Measurements from ENCODE around the gene IL17RD. TPM values are rescaled to one million over a fixed set of nuclear protein-coding genes. Genes with fewer than 3 reads are reported as not detected.
"Not testable (repeated sequence)": the region's sequence is repeated elsewhere in the genome, so short reads cannot be mapped to it uniquely, and the experiment has no call there.

The IL17RD gene
- polyA plus RNA-seq, 1 experiment: 0.60 TPM

DNA sequence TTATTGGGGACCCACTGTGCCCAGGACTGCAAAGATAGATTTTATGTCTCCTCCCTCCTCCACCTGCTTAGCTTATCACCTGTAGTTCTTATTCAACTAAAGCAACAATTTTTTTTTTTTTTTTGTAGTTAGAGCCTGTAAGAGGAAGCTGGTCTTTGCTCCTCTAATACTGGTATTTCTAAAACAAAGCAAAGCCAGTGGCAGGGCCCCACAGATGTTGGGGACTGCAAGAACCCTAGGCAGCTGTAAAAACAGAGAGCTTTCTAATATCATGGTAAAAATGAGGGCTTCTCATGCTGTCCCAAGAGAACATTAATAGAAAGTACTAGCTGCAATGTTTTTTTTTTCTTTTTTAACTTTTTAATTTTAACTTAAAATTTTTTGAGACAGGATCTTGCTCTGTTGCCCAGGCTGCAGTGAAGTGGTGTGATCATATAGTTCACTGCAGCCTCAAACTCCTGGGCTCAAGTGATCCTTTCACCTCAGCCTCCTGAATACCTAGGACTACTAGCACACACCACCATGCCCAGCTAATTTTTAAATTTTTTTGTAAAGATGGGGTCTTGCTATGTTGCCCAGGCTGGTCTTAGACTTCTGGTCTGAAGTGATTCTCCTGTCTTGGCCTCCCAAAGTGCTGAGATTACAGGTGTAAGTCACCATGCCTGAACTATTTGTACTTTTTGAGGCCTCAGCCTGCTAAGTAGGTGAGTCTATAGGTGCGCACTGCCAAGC, 77.6 kb downstream of the IL17RD start:
- TF ChIP-seq, protein P1, sequence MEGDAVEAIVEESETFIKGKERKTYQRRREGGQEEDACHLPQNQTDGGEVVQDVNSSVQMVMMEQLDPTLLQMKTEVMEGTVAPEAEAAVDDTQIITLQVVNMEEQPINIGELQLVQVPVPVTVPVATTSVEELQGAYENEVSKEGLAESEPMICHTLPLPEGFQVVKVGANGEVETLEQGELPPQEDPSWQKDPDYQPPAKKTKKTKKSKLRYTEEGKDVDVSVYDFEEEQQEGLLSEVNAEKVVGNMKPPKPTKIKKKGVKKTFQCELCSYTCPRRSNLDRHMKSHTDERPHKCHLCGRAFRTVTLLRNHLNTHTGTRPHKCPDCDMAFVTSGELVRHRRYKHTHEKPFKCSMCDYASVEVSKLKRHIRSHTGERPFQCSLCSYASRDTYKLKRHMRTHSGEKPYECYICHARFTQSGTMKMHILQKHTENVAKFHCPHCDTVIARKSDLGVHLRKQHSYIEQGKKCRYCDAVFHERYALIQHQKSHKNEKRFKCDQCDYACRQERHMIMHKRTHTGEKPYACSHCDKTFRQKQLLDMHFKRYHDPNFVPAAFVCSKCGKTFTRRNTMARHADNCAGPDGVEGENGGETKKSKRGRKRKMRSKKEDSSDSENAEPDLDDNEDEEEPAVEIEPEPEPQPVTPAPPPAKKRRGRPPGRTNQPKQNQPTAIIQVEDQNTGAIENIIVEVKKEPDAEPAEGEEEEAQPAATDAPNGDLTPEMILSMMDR (IDR thresholded peaks at IDR 0.05; ENCODE audit: insufficient read depth, low read depth, low read length): no peak
- peaks cover 8% of the 10 kb centered on the region for H3K27me3 ChIP-seq (ENCODE audit: control insufficient read depth, insufficient read depth, low read length)
- ChIA-PET CTCF (interaction anchor here (0.8 to 1.1 kb wide), 3 partner anchors 8 to 14 kb away, joined by 3 read pairs; no protein-coding TSS in a partner anchor), POLR2A (no interaction called here)
- H3K4me3 ChIP-seq (ENCODE audit: low read depth, low read length): no peak overlapping the region
- H3K36me3 ChIP-seq (ENCODE audit: control insufficient read depth, insufficient read depth, low read length): no peaks in the 10 kb centered on the region
- no peak for DNase-seq (ENCODE audit: low read depth)

DNA sequence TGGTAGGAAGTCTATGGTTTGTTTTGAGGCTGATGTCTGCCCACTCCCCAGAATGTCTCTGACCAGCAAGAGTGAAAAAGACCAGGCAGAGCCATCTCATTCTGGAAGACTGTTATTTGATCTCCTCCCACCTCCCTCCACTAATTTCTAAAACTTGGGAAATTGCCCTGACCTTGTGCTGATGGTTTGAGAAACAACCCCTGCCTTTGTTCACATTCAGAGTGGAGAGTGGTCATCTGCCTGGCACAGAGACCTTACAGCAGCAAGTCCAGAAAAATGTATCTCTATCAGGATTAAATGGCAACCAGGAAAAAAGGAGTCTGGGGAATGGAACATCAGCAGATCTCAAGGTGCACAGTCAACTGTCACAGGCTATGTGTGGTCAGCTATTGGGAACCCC, 79.0 kb downstream of the IL17RD start:
- Histone ChIP-seq H3K27me3 (ENCODE audit: control insufficient read depth, insufficient read depth, low read length) (peaks cover 8% of the 10 kb centered on the region), H3K4me3 (ENCODE audit: low read depth, low read length) (no peak overlapping the region), H3K36me3 (ENCODE audit: control insufficient read depth, insufficient read depth, low read length) (no peaks in the 10 kb centered on the region)
- CTCF ChIA-PET: interaction anchor here (0.6 kb wide), 1 partner anchor 27 kb away, joined by 3 read pairs; no protein-coding TSS in a partner anchor
- no peak for DNase-seq (ENCODE audit: low read depth)
- POLR2A ChIA-PET: no interaction called here
- TF ChIP-seq, protein P1 (IDR thresholded peaks at IDR 0.05; ENCODE audit: insufficient read depth, low read depth, low read length): no peak

GRCh38 chr3:57085211-57085610, 79.9 kb downstream of the IL17RD start:
- POLR2A ChIA-PET: no interaction called here

GRCh38 chr3:57083266-57083995, 81.7 kb downstream of the IL17RD start:
- H3K36me3 ChIP-seq (ENCODE audit: control insufficient read depth, insufficient read depth, low read length); POLR2A ChIA-PET; H3K27me3 ChIP-seq (ENCODE audit: control insufficient read depth, insufficient read depth, low read length); H3K4me3 ChIP-seq (ENCODE audit: low read depth, low read length); DNase-seq (ENCODE audit: low read depth): not testable (repeated sequence)
- CTCF ChIA-PET: interaction anchor here (0.7 to 1.8 kb wide), 3 partner anchors 16 to 88 kb away, joined by 3 to 6 read pairs (median 4); no protein-coding TSS in a partner anchor

More at GRCh38 chr3:57085211-57085610, 79.9 kb downstream of the IL17RD start:
- DNase-seq (ENCODE audit: low read depth): no peak
- Histone ChIP-seq H3K36me3 (ENCODE audit: control insufficient read depth, insufficient read depth, low read length) (no peaks in the 10 kb centered on the region), H3K4me3 (ENCODE audit: low read depth, low read length) (no peak overlapping the region), H3K27me3 (ENCODE audit: control insufficient read depth, insufficient read depth, low read length) (peaks cover 7% of the 10 kb centered on the region)
- CTCF ChIA-PET: interaction anchor here (1.8 kb wide), 1 partner anchor 14 kb away, joined by 6 read pairs; no protein-coding TSS in a partner anchor
- TF ChIP-seq, protein P1 (IDR thresholded peaks at IDR 0.05; ENCODE audit: insufficient read depth, low read depth, low read length): no peak

DNA sequence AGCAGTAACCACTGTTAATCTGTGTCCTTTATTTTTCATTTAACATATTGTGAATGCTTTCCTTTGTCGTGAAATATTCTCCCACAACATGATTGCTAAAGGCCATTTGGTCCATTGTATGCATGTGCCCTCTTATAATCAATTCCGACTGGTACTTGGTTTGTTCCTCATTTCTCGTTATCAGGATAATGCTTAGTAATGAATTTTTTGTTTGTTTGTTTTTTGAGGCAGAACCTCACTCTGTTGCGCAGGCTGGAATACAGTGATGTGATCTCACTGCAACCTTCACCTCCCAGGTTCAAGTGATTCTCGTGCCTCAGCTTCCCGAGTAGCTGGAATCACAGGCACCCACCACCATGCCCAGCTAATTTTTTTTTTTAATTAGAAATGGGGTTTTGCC, 82.7 kb downstream of the IL17RD start:
- TF ChIP-seq, protein P1 (IDR thresholded peaks at IDR 0.05; ENCODE audit: insufficient read depth, low read depth, low read length): no peak
- DNase-seq (ENCODE audit: low read depth): no peak
- POLR2A ChIA-PET: no interaction called here
- peaks cover 8% of the 10 kb centered on the region for H3K27me3 ChIP-seq (ENCODE audit: control insufficient read depth, insufficient read depth, low read length)
- no peak overlapping the region for H3K4me3 ChIP-seq (ENCODE audit: low read depth, low read length)
- CTCF ChIA-PET: interaction anchor here (0.7 kb wide), 1 partner anchor 87 kb away, joined by 4 read pairs; no protein-coding TSS in a partner anchor
- no peaks in the 10 kb centered on the region for H3K36me3 ChIP-seq (ENCODE audit: control insufficient read depth, insufficient read depth, low read length)

Measured in BJ (cell line).